GM12892 (cell line): ENCODE results near the gene LSAMP.

Source experiments
- POLR2A ChIP-seq: IDR thresholded peaks from 2 replicates; pipeline ENCODE4 v1.6.1; 2011; ENCODE audit warnings: low read depth, low read length, control low read depth
- POLR2AphosphoS5 ChIP-seq: IDR thresholded peaks from 2 replicates; pipeline ENCODE4 v1.6.1; 2011; ENCODE audit warnings: low read depth, low read length, control low read depth
- TAF1 ChIP-seq: IDR thresholded peaks from 2 replicates; pipeline ENCODE4 v1.6.1; 2011; ENCODE audit warnings: low read depth, mild to moderate bottlenecking, control low read depth, low read length, borderline replicate concordance

- TF ChIP-seq POLR2AphosphoS5, result no peak
- TF ChIP-seq POLR2A, result no peak
- TF ChIP-seq TAF1, result no peak
These were observed 657.5 kb downstream of the LSAMP start for GRCh38 chr3:115787818-115788217.
